Prostate gland (tissue), 2 donors: ENCODE data around the gene CTPS2.

Source experiments
- POLR2A ChIP-seq: fragments of 450-650 bp; IDR thresholded peaks from one replicate; pipeline ENCODE4 v1.6.1; 2016; ENCODE audit warnings: antibody characterized with exemption, mild to moderate bottlenecking
- POLR2AphosphoS5 ChIP-seq: sonication (generic); formaldehyde crosslinking; IDR thresholded peaks from one replicate; pipeline ENCODE4 v1.6.1; 2017; ENCODE audit warnings: antibody characterized with exemption
- TF ChIP-seq, protein P1 (sequence below), 4 experiments: fragments of 200-600 bp in 2 of 4; fragments of 450-650 bp in 2 of 4; sonication (generic) in 2 of 4; IDR thresholded peaks; 1 replicate in 3 of 4; 2 replicates in 1 of 4; pipeline ENCODE4 v1.5.1; 2016 to 2019; ENCODE audit warnings: antibody characterized with exemption in 4 of 4, mild to moderate bottlenecking in 2 of 4, moderate library complexity in 2 of 4

DNA sequence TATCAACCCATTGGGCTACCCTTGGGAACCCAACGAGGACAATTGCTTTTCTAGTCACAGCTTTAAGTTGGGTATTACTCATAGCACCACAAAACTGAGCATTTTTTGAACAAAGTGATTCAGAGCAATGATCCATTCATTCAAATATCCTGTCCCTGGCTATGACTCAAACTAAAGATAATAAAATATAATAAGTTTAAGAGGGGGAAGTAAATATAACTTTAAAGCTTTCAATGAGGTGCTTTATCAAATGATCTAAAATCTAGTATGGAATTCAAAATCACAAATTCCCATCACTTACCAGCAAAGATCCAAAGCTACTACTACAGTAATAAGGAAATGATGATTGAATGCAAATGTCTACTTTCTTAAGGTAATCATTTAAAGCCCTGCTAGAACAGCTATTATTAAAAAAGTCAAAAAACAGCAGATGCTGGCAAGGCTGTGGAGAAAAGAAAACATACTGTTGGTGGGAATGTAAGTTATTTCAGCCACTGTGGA, 102.3 kb downstream of the CTPS2 start:
- TF ChIP-seq, protein P1, sequence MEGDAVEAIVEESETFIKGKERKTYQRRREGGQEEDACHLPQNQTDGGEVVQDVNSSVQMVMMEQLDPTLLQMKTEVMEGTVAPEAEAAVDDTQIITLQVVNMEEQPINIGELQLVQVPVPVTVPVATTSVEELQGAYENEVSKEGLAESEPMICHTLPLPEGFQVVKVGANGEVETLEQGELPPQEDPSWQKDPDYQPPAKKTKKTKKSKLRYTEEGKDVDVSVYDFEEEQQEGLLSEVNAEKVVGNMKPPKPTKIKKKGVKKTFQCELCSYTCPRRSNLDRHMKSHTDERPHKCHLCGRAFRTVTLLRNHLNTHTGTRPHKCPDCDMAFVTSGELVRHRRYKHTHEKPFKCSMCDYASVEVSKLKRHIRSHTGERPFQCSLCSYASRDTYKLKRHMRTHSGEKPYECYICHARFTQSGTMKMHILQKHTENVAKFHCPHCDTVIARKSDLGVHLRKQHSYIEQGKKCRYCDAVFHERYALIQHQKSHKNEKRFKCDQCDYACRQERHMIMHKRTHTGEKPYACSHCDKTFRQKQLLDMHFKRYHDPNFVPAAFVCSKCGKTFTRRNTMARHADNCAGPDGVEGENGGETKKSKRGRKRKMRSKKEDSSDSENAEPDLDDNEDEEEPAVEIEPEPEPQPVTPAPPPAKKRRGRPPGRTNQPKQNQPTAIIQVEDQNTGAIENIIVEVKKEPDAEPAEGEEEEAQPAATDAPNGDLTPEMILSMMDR (IDR thresholded peaks at IDR 0.05), result no peak
- TF ChIP-seq POLR2A (no peak), POLR2AphosphoS5 (no peak)
